ENCODE results near the gene DHRSX. TPM values are rescaled to one million over a fixed set of nuclear protein-coding genes. Genes with fewer than 3 reads are reported as not detected.

The DHRSX gene
- total RNA-seq, 3 donors from 2014 or later: 24.9 to 52.4 (median 37.5) TPM

GRCh38 chrX:2402361-2402690 is 98.5 kb downstream of the DHRSX start:
- Histone ChIP-seq H3K4me3 (no peak overlapping the region), H3K36me3 (ENCODE audit: low read depth) (no peaks in the 10 kb centered on the region), H3K4me1 (ENCODE audit: low read depth) (peaks cover 9% of the 10 kb centered on the region), H3K9me3 (peaks cover 6% of the 10 kb centered on the region)
- no peak for DNase-seq
- intact Hi-C loops (cut with DNase I, micrococcal nuclease): no loop called here
- no peak for ATAC-seq
- TF ChIP-seq, protein P1, sequence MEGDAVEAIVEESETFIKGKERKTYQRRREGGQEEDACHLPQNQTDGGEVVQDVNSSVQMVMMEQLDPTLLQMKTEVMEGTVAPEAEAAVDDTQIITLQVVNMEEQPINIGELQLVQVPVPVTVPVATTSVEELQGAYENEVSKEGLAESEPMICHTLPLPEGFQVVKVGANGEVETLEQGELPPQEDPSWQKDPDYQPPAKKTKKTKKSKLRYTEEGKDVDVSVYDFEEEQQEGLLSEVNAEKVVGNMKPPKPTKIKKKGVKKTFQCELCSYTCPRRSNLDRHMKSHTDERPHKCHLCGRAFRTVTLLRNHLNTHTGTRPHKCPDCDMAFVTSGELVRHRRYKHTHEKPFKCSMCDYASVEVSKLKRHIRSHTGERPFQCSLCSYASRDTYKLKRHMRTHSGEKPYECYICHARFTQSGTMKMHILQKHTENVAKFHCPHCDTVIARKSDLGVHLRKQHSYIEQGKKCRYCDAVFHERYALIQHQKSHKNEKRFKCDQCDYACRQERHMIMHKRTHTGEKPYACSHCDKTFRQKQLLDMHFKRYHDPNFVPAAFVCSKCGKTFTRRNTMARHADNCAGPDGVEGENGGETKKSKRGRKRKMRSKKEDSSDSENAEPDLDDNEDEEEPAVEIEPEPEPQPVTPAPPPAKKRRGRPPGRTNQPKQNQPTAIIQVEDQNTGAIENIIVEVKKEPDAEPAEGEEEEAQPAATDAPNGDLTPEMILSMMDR (IDR thresholded peaks at IDR 0.05): no peak

- no peaks in the 10 kb centered on the region for H3K36me3 ChIP-seq (ENCODE audit: low read depth)
- intact Hi-C loops (cut with DNase I, micrococcal nuclease): no loop called here
- peaks cover under 1% of the 10 kb centered on the region for H3K9me3 ChIP-seq
- TF ChIP-seq, protein P1 (IDR thresholded peaks at IDR 0.05): no peak
- H3K4me3 ChIP-seq: no peak overlapping the region
- ATAC-seq (peak; percentile 82), DNase-seq (peak in 1 of 3 donors; percentile 19)
- peaks cover 9% of the 10 kb centered on the region for H3K4me1 ChIP-seq (ENCODE audit: low read depth)
These were observed 99.0 kb downstream of the DHRSX start for GRCh38 chrX:2401590-2402360.

DNA sequence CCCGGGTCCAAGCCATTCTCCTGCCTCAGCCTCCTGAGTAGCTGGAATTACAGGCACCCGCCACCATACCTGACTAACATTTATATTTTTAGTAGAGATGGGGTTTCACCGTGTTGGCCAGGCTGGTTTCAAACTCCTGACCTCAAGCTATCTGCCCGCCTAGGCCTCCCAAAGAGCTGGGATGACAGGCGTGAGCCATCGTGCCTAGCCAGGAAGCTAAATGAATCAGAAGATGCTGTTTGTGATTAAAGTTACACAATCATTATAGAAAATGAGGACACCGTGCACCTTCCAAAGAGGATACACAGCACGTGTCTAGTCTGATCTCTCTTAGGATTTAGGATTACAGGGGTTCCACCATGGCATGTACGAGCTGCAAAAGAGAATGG is 99.6 kb downstream of the DHRSX start:
- peak; percentile 34 for ATAC-seq

GRCh38 chrX:2398064-2398656 is 102.6 kb downstream of the DHRSX start:
- Histone ChIP-seq H3K9me3 (no peaks in the 10 kb centered on the region), H3K4me3 (no peak overlapping the region), H3K4me1 (ENCODE audit: low read depth) (peaks cover 9% of the 10 kb centered on the region), H3K36me3 (ENCODE audit: low read depth) (no peaks in the 10 kb centered on the region)
- no peak for ATAC-seq
- DNase-seq: no peak
- TF ChIP-seq, protein P1 (IDR thresholded peaks at IDR 0.05): no peak
- intact Hi-C loops (cut with DNase I, micrococcal nuclease): no loop called here

More for the DNA sequence above, 99.6 kb downstream of the DHRSX start:
- H3K4me3 ChIP-seq: no peak overlapping the region
- TF ChIP-seq, protein P1 (IDR thresholded peaks at IDR 0.05): no peak
- H3K4me1 ChIP-seq (ENCODE audit: low read depth): peaks cover 9% of the 10 kb centered on the region
- H3K9me3 ChIP-seq: no peaks in the 10 kb centered on the region
- no peaks in the 10 kb centered on the region for H3K36me3 ChIP-seq (ENCODE audit: low read depth)
- intact Hi-C loops (cut with DNase I, micrococcal nuclease): no loop called here
- no peak for DNase-seq

DNA sequence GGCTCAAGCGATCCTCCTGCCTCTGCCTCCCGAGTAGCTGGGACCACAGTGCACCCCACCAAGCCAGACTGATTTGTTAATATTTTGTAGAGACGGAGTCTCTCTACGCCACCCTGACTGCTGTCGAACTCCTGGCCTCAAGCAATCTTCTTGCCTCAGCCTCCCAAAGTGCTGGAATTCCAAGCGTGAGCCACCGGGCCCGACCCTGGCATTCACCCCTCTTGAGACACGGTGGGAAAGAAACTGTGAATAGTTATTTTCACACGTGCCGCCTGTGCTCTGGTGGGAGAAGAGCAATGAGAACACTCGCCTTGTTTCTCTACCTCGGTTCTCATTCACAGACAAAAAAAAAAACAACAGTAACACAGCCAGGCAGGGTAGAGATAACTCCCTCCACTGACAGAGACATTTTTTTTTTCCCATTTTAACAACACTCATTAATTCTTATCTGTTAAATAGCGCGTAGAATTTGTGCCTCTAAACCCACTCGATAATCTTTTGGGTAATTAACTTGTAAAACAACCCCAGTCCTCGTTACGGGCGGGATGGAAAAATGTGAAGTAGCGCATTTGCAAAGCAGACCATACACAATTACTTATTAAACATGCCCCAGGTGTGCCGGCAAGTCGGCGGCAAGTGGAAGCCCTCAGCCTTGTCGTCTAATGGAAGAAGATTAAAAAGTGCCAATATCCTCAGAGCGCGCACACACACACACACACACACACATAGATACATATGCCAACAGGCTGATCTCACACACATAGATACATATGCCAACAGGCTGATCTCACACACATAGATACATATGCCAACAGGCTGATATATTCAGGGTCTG is 103.3 kb downstream of the DHRSX start:
- DNase-seq: no peak
- Histone ChIP-seq H3K9me3 (no peaks in the 10 kb centered on the region), H3K4me3 (no peak overlapping the region), H3K36me3 (ENCODE audit: low read depth) (no peaks in the 10 kb centered on the region), H3K4me1 (ENCODE audit: low read depth) (peaks cover 9% of the 10 kb centered on the region)
- intact Hi-C loops (cut with DNase I, micrococcal nuclease): no loop called here
- TF ChIP-seq, protein P1 (IDR thresholded peaks at IDR 0.05): no peak
- no peak for ATAC-seq
